ENCODE results near the gene PRSS35. TPM values are rescaled to one million over a fixed set of nuclear protein-coding genes. Genes with fewer than 3 reads are reported as not detected.
"Not testable (repeated sequence)": the region's sequence is repeated elsewhere in the genome, so short reads cannot be mapped to it uniquely, and the experiment has no call there.

The PRSS35 gene
- total RNA-seq, 4 donors from 2014 or later = 0.20 to 2.6 (median 0.57) TPM

- DNase-seq (ENCODE audit: low spot score in 2 of 2) = no peak
- WGBS, 2 donors = 94 to 100% methylated on average over 1 of the region's 1 CpG
- H3K4me1 ChIP-seq = no peaks in the 10 kb centered on the region
- H3K36me3 ChIP-seq = no peaks in the 10 kb centered on the region
- no peak overlapping the region for H3K27ac ChIP-seq
- no peaks in the 10 kb centered on the region for H3K27me3 ChIP-seq
- peaks cover 0 to 12% (median 0%) of the 10 kb centered on the region in 4 donors for H3K9me3 ChIP-seq
- TF ChIP-seq POLR2A (IDR thresholded peaks at IDR 0.05) (no peak), EP300 (IDR thresholded peaks at IDR 0.05) (no peak), CTCF (IDR thresholded peaks at IDR 0.05) (no peak)
- H3K4me3 ChIP-seq = no peak overlapping the region
Measured at GRCh38 chr6:83558975-83559374, 46.6 kb downstream of the PRSS35 start.

DNA sequence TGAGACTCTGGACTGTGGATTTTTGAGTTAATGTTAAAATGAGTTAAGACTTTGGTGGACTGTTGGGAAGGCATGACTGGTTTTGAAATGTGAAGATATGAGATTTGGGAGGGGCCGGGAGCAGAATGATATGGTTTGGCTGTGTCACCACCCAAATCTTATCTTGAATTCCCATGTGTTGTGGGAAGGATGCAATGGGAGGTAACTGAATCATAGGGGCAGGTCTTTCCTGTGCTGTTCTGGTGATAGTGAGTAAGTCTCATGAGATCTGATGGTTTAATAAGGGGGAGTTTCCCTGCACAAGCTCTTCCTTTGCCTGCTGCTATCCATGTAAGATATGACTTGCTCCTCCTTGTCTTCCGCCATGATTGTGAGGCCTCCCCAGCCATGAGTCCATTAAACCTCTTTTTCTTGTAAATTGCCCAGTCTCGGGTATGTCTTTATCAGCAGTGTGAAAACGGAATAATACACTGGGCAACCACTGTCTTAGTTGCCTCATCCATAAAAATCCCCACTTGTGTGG, 59.4 kb downstream of the PRSS35 start:
- not testable (repeated sequence) for DNase-seq (ENCODE audit: low spot score in 2 of 2); H3K27ac ChIP-seq; H3K36me3 ChIP-seq; H3K27me3 ChIP-seq; H3K4me1 ChIP-seq; H3K4me3 ChIP-seq; H3K9me3 ChIP-seq
- WGBS, 2 donors = 90 to 92% methylated on average over 4 of the region's 4 CpGs

DNA sequence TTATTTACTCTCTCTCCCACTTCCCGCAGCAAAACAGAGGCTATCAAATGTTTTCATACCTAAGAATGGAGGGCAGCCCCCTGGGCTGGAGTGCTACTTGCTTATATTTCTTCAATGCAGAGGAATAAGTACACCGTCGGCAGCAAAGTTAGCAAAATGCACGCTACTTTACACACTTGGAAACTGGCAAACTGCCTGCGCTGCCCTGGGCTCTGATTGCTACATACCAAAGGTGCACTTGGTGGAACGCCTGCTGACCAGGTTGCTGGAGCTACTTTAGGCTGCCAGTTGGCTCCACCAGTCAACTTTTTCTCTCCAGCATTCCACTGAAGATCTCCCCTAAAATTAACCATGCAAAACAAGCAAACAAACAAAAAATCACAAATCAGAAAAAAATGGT, 62.4 kb downstream of the PRSS35 start:
- WGBS, 2 donors = 67 to 69% methylated on average over 6 of the region's 6 CpGs
- Histone ChIP-seq H3K27me3 (no peaks in the 10 kb centered on the region), H3K27ac (no peak overlapping the region), H3K36me3 (no peaks in the 10 kb centered on the region), H3K9me3 (no peaks in the 10 kb centered on the region), H3K4me3 (no peak overlapping the region), H3K4me1 (no peaks in the 10 kb centered on the region)
- DNase-seq (ENCODE audit: low spot score in 2 of 2) = no peak
- TF ChIP-seq POLR2A (IDR thresholded peaks at IDR 0.05) (no peak), EP300 (IDR thresholded peaks at IDR 0.05) (no peak), CTCF (IDR thresholded peaks at IDR 0.05) (no peak)

Other genes starting within 250 kb of the PRSS35 start
- 10 to 100 TPM in 3 of 4 donors, 1 to 10 TPM in 1; 7.8 to 17.6 (median 14.9) TPM for gene ME1, start 81.5 kb upstream of the PRSS35 start, total RNA-seq
- 1 to 10 TPM in 1 of 4 donors, under 1 TPM in 2, not detected in 1; 0.42 to 4.3 (median 0.90) TPM for gene SNAP91, start 196.6 kb downstream of the PRSS35 start, total RNA-seq